Measurements from ENCODE around the gene SEMA4D.

DNA sequence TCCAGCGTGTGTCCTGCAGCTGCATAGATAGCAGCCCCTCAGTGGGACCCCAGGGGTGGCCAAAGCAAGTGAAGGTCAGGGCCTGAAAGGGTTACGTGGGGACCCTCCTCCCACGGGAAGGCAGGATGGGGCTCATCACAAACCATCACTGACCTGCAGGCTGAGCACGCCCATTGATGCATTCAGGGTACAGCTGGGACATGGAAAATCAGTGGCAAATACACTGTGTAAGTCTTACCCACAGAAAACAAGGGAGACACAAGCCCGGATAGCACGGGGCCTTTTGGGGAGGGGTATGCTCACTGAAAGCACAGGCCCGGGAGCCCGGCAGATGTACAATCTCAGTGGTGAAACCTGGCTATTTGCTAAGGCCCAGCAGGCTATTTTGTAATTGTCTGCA is 49.1 kb downstream of the SEMA4D start:
- TF ChIP-seq, protein P1, sequence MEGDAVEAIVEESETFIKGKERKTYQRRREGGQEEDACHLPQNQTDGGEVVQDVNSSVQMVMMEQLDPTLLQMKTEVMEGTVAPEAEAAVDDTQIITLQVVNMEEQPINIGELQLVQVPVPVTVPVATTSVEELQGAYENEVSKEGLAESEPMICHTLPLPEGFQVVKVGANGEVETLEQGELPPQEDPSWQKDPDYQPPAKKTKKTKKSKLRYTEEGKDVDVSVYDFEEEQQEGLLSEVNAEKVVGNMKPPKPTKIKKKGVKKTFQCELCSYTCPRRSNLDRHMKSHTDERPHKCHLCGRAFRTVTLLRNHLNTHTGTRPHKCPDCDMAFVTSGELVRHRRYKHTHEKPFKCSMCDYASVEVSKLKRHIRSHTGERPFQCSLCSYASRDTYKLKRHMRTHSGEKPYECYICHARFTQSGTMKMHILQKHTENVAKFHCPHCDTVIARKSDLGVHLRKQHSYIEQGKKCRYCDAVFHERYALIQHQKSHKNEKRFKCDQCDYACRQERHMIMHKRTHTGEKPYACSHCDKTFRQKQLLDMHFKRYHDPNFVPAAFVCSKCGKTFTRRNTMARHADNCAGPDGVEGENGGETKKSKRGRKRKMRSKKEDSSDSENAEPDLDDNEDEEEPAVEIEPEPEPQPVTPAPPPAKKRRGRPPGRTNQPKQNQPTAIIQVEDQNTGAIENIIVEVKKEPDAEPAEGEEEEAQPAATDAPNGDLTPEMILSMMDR (IDR thresholded peaks at IDR 0.05 in 8 of 11, conservative IDR thresholded peaks at IDR 0.05 in 3 of 11): no peak
- TF ChIP-seq POLR2A (IDR thresholded peaks at IDR 0.05) (no peak), POLR2AphosphoS5 (IDR thresholded peaks at IDR 0.05) (no peak)

Data from spleen (tissue), 7 donors.